HepG2 (cell line): ENCODE results near the gene SLU7. TPM values are rescaled to one million over a fixed set of nuclear protein-coding genes. Genes with fewer than 3 reads are reported as not detected.

ENCODE experiments used
- ASH2L ChIP-seq: fragments of 300-600, 200-600 bp; sonication (generic); IDR thresholded peaks from 2 replicates; pipeline ENCODE4 v1.7.0; 2017; ENCODE audit warnings: low read depth, mild to moderate bottlenecking, moderate library complexity, mixed read lengths, low read length; ENCODE audit not compliant: insufficient read length
- CREB1 ChIP-seq, 2 experiments: fragments of 450-650 bp in 1 of 2; IDR thresholded peaks; 2 replicates each; pipeline ENCODE4 v1.6.1; 2016 to 2017; ENCODE audit warnings: control low read depth in 1 of 2, mild to moderate bottlenecking in 1 of 2, missing compliant biosample characterization in 1 of 2, missing genetic modification characterization in 1 of 2
- EEA1 ChIP-seq: sonication (generic); formaldehyde crosslinking; IDR thresholded peaks from 2 replicates; pipeline ENCODE4 v1.5.1; 2020; ENCODE audit warnings: mild to moderate bottlenecking, missing genetic modification reagents, borderline replicate concordance
- ELF3 ChIP-seq: IDR thresholded peaks from 2 replicates; pipeline ENCODE4 v1.6.1; 2016; ENCODE audit warnings: missing genetic modification reagents, missing compliant biosample characterization
- HES4 ChIP-seq: sonication (generic); formaldehyde crosslinking; IDR thresholded peaks from 2 replicates; pipeline ENCODE4 v1.9.0; 2021; ENCODE audit warnings: mild to moderate bottlenecking, missing genetic modification reagents, borderline replicate concordance
- HOXA3 ChIP-seq: sonication (generic); formaldehyde crosslinking; IDR thresholded peaks from 2 replicates; pipeline ENCODE4 v1.5.0; 2020; ENCODE audit warnings: missing genetic modification reagents
- HOXA9 ChIP-seq: sonication (generic); formaldehyde crosslinking; IDR thresholded peaks from 2 replicates; pipeline ENCODE4 v1.8.1; 2022; ENCODE audit warnings: missing genetic modification reagents, mild to moderate bottlenecking, moderate library complexity, borderline replicate concordance
- NFIB ChIP-seq: sonication (generic); formaldehyde crosslinking; IDR thresholded peaks from 2 replicates; pipeline ENCODE4 v1.9.0; 2021; ENCODE audit warnings: missing genetic modification reagents, mild to moderate bottlenecking, borderline replicate concordance
- RAD51 ChIP-seq: fragments of 450-650 bp; IDR thresholded peaks from 2 replicates; pipeline ENCODE4 v1.6.1; 2016; ENCODE audit warnings: borderline replicate concordance
- RFXAP ChIP-seq: sonication (generic); formaldehyde crosslinking; IDR thresholded peaks from 2 replicates; pipeline ENCODE4 v1.4.0; 2020; ENCODE audit warnings: missing genetic modification reagents, borderline replicate concordance
- ZNF136 ChIP-seq: sonication (generic); formaldehyde crosslinking; IDR thresholded peaks from 2 replicates; pipeline ENCODE4 v1.8.1; 2022; ENCODE audit warnings: low read depth, mild to moderate bottlenecking, moderate library complexity, missing genetic modification reagents
- ZNF44 ChIP-seq: sonication (generic); formaldehyde crosslinking; IDR thresholded peaks from 2 replicates; pipeline ENCODE4 v1.5.1; 2020; ENCODE audit warnings: mild to moderate bottlenecking, missing genetic modification reagents
- ZNF644 ChIP-seq: IDR thresholded peaks from 2 replicates; pipeline ENCODE4 v1.6.1; 2016; ENCODE audit warnings: low read depth
- ZNF709 ChIP-seq: sonication (generic); formaldehyde crosslinking; IDR thresholded peaks from 2 replicates; pipeline ENCODE4 v1.5.0; 2020; ENCODE audit warnings: mild to moderate bottlenecking, missing genetic modification reagents
- ZNF878 ChIP-seq: sonication (generic); formaldehyde crosslinking; IDR thresholded peaks from 2 replicates; pipeline ENCODE4 v1.8.1; 2023; ENCODE audit warnings: mild to moderate bottlenecking, missing genetic modification reagents, moderate library complexity
- ZNF891 ChIP-seq: sonication (generic); formaldehyde crosslinking; IDR thresholded peaks from 2 replicates; pipeline ENCODE4 v1.5.0; 2020; ENCODE audit warnings: mild to moderate bottlenecking, missing genetic modification reagents
- polyA plus RNA-seq, 8 experiments: library from polyadenylated mRNA; depleted of rRNA in 3 of 8; stranded (reverse) in 7 of 8; unstranded in 1 of 8; fragments of >200 nt; fragmentation: Illumina TruSeq in 4 of 8; extraction: Trizol in 4 of 8; gene quantifications; 2 replicates each; pipeline versions ENCODE4 v1.2.1 to v1.2.3, GENCODE V29; 2011 to 2016; ENCODE audit warnings: low read depth in 4 of 8, missing spikeins in 1 of 8, mixed read lengths in 1 of 8; ENCODE audit not compliant: insufficient read depth in 1 of 8
- total RNA-seq, 5 experiments: library from RNA; depleted of rRNA; stranded (reverse); fragments of >200 nt; fragmentation: Illumina TruSeq; extraction: Trizol; gene quantifications; 2 replicates each; pipeline ENCODE4 v1.2.3, GENCODE V29; 2016; ENCODE audit warnings: low read depth in 1 of 5
- TF ChIP-seq, protein P1 (sequence below): sonication (generic); formaldehyde crosslinking; IDR thresholded peaks from 2 replicates; pipeline ENCODE4 v1.4.0; 2020; ENCODE audit warnings: mild to moderate bottlenecking, missing genetic modification reagents, borderline replicate concordance
- TF ChIP-seq, protein P2 (sequence below): sonication (generic); formaldehyde crosslinking; IDR thresholded peaks from 2 replicates; pipeline ENCODE4 v1.8.1; 2023; ENCODE audit warnings: missing genetic modification reagents, mild to moderate bottlenecking, borderline replicate concordance
- TF ChIP-seq, protein P3 (sequence below): sonication (generic); formaldehyde crosslinking; conservative IDR thresholded peaks from 2 replicates; pipeline ENCODE4 v1.8.0; 2022; ENCODE audit warnings: mild to moderate bottlenecking, moderate library complexity, missing genetic modification reagents
- TF ChIP-seq, protein P4 (sequence below): sonication (generic); formaldehyde crosslinking; IDR thresholded peaks from 2 replicates; pipeline ENCODE4 v1.8.0; 2022; ENCODE audit warnings: missing genetic modification reagents, mild to moderate bottlenecking, inconsistent platforms, borderline replicate concordance

SLU7 gene
- total and polyA plus RNA-seq, 2 of the 13 experiments (the other 11 are each of a cell fraction or from before 2014, with no cell fraction given): 24.0 to 39.2 TPM

DNA sequence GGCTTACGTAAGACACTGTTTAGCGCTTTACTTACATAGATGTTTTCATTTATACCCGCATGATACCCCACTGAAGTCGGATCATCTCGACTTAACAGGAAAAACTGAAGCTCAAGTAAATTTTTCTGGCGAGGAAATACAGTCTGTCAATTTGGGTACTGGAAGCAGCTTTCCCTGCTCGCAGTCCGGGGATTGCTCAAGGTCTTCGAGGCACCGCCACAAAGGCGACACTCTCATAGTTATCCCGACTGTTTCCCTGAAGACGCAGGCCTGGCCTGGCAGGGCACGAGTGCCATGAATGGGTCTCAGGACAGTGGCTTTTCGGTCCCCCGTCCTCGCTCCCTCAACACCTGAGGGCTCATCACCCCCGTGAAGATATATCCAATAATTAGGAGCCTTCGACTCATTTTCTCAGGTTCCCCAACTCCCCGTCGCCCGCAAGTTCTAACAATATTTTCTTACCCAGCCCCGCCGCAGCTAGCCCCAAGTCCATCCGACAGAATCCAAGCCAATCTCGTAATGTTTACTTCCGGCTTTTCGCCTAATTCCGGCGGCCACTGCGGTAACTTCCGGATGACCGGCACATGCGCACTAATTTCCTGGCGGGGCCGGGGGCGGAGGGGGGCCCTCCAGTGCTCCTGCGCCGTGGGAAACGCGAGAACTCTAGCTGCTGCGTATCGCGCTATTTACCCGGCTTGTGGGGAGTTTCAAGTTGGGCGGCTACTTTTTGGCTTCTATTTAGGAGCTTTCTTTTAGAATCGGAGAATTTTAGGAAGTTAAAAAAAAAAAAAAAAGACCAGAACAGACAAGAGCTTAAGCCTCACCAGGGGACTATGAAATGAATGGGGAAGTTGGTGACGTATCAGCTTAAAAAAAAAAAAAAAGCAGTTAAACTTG, at the start of gene SLU7 (continued):
- TF ChIP-seq, protein P1, sequence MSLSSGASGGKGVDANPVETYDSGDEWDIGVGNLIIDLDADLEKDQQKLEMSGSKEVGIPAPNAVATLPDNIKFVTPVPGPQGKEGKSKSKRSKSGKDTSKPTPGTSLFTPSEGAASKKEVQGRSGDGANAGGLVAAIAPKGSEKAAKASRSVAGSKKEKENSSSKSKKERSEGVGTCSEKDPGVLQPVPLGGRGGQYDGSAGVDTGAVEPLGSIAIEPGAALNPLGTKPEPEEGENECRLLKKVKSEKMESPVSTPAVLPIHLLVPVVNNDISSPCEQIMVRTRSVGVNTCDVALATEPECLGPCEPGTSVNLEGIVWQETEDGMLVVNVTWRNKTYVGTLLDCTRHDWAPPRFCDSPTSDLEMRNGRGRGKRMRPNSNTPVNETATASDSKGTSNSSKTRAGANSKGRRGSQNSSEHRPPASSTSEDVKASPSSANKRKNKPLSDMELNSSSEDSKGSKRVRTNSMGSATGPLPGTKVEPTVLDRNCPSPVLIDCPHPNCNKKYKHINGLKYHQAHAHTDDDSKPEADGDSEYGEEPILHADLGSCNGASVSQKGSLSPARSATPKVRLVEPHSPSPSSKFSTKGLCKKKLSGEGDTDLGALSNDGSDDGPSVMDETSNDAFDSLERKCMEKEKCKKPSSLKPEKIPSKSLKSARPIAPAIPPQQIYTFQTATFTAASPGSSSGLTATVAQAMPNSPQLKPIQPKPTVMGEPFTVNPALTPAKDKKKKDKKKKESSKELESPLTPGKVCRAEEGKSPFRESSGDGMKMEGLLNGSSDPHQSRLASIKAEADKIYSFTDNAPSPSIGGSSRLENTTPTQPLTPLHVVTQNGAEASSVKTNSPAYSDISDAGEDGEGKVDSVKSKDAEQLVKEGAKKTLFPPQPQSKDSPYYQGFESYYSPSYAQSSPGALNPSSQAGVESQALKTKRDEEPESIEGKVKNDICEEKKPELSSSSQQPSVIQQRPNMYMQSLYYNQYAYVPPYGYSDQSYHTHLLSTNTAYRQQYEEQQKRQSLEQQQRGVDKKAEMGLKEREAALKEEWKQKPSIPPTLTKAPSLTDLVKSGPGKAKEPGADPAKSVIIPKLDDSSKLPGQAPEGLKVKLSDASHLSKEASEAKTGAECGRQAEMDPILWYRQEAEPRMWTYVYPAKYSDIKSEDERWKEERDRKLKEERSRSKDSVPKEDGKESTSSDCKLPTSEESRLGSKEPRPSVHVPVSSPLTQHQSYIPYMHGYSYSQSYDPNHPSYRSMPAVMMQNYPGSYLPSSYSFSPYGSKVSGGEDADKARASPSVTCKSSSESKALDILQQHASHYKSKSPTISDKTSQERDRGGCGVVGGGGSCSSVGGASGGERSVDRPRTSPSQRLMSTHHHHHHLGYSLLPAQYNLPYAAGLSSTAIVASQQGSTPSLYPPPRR (CRISPR knock-in tag): no peak
- no peak for TF ChIP-seq ZNF44 (CRISPR knock-in tag)
- TF ChIP-seq HOXA9 (CRISPR knock-in tag): no peak
- TF ChIP-seq RAD51: no peak
- TF ChIP-seq NFIB (CRISPR knock-in tag): no peak
- peak; percentile 59 for TF ChIP-seq ELF3 (CRISPR knock-in tag)
- TF ChIP-seq ZNF136 (CRISPR knock-in tag): 0 out of 2 replicates have a peak, but pooled peaks have one; percentile 65
- TF ChIP-seq ZNF709 (CRISPR knock-in tag): no peak
- TF ChIP-seq ZNF891 (CRISPR knock-in tag): no peak
- TF ChIP-seq ASH2L: peak; percentile 88
- TF ChIP-seq ZNF644 (CRISPR knock-in tag): no peak
- TF ChIP-seq RFXAP (CRISPR knock-in tag): no peak
- TF ChIP-seq, protein P2, sequence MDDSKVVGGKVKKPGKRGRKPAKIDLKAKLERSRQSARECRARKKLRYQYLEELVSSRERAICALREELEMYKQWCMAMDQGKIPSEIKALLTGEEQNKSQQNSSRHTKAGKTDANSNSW (CRISPR knock-in tag): peak; percentile 28; the same call in 1 of the 2 replicates
- no peak for TF ChIP-seq HES4
- no peak for TF ChIP-seq EEA1 (CRISPR knock-in tag)
- TF ChIP-seq, protein P3, sequence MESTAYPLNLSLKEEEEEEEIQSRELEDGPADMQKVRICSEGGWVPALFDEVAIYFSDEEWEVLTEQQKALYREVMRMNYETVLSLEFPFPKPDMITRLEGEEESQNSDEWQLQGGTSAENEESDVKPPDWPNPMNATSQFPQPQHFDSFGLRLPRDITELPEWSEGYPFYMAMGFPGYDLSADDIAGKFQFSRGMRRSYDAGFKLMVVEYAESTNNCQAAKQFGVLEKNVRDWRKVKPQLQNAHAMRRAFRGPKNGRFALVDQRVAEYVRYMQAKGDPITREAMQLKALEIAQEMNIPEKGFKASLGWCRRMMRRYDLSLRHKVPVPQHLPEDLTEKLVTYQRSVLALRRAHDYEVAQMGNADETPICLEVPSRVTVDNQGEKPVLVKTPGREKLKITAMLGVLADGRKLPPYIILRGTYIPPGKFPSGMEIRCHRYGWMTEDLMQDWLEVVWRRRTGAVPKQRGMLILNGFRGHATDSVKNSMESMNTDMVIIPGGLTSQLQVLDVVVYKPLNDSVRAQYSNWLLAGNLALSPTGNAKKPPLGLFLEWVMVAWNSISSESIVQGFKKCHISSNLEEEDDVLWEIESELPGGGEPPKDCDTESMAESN (CRISPR knock-in tag): peak; percentile 59; the same call in 1 of the 2 replicates
- TF ChIP-seq HOXA3 (CRISPR knock-in tag): peak; percentile 48; the same call in 1 of the 2 replicates
- TF ChIP-seq CREB1 (IDR thresholded peaks at IDR 0.05): peak; percentile 25; the same call in 1 of the 2 replicates
- peak; percentile 68 for TF ChIP-seq CREB1 (CRISPR knock-in tag; IDR thresholded peaks at IDR 0.05)
- 0 out of 2 replicates have a peak, but pooled peaks have one; percentile 24 for TF ChIP-seq ZNF878
- TF ChIP-seq, protein P4, sequence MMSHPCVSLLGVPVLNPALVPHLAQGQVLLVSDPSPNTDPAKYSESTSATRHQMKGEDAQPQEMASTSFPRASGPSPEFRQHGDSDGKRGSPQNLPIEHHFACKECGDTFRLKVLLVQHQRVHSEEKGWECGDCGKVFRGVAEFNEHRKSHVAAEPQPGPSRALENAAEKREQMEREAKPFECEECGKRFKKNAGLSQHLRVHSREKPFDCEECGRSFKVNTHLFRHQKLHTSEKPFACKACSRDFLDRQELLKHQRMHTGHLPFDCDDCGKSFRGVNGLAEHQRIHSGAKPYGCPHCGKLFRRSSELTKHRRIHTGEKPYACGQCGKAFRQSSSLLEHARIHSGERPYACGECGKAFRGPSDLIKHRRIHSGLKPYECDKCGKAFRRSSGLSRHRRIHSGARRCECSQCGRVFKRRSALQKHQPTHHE: no peak
